CD4-positive, alpha-beta T cell (primary cell): Measurements from ENCODE around the gene AUTS2. TPM values are rescaled to one million over a fixed set of nuclear protein-coding genes. Genes with fewer than 3 reads are reported as not detected.

Experiments
- ATAC-seq: fragments of 200-7000 bp; cut with Tn5 transposase; one replicate; pipeline ENCODE4 v1.10.0; 2022; ENCODE audit warnings: mild to moderate bottlenecking; ENCODE audit not compliant: poor library complexity
- CTCF ChIA-PET: fragments of 350-600 bp; sonication (Branson Sonifier 250); formaldehyde crosslinking; loops from one replicate; lab custom pipeline; 2021; ENCODE audit warnings: antibody characterized with exemption, inconsistent platforms; lab: Charles Lee
- POLR2A ChIA-PET: fragments of 350-600 bp; sonication (Branson Sonifier 250); formaldehyde crosslinking; loops from one replicate; lab custom pipeline; 2021; ENCODE audit warnings: antibody characterized with exemption, inconsistent platforms; lab: Charles Lee
- DNase-seq, 14 experiments: peaks; one replicate each; pipeline ENCODE4 v3.0.0-alpha.2; 2013 to 2020; ENCODE audit warnings: mixed read lengths in 2 of 14
- H3K27ac ChIP-seq, 2 donors: one replicate each; pipeline versions ENCODE4 v1.5.1 to v1.7.0; 2013; ENCODE audit warnings: low read length in 2 of 2, low read depth in 1 of 2, mild to moderate bottlenecking in 1 of 2
- H3K27me3 ChIP-seq, 2 experiments: 1 replicate in 1 of 2; 2 replicates in 1 of 2; pipeline versions ENCODE4 v1.6.1 to v1.7.0; 2013; ENCODE audit warnings: low read length in 2 of 2, control low read depth in 1 of 2, mild to moderate bottlenecking in 1 of 2, moderate library complexity in 1 of 2; ENCODE audit not compliant: insufficient read depth in 2 of 2, control insufficient read depth in 1 of 2
- H3K36me3 ChIP-seq: one replicate; pipeline ENCODE4 v1.6.1; 2013; ENCODE audit warnings: low read length, control low read depth; ENCODE audit not compliant: insufficient read depth
- H3K4me1 ChIP-seq: one replicate; pipeline ENCODE4 v1.6.1; 2013; ENCODE audit warnings: low read length, control low read depth; ENCODE audit not compliant: insufficient read depth
- H3K4me3 ChIP-seq: one replicate; pipeline ENCODE4 v1.5.1; 2013; ENCODE audit warnings: mild to moderate bottlenecking, low read length, moderate library complexity
- H3K9me3 ChIP-seq, 2 experiments: 1 replicate in 1 of 2; 2 replicates in 1 of 2; pipeline versions ENCODE4 v1.6.1 to v1.7.0; 2013; ENCODE audit warnings: low read length in 2 of 2, mild to moderate bottlenecking in 2 of 2, control low read depth in 1 of 2, moderate library complexity in 1 of 2; ENCODE audit not compliant: control insufficient read depth in 1 of 2, insufficient read depth in 1 of 2
- H3K27ac Mint-ChIP-seq: one replicate; pipeline ENCODE4 v1.8.0; 2020; ENCODE audit warnings: mixed read lengths
- H3K27me3 Mint-ChIP-seq: one replicate; pipeline ENCODE4 v1.8.0; 2021; ENCODE audit warnings: mixed read lengths
- H3K36me3 Mint-ChIP-seq: one replicate; pipeline ENCODE4 v1.8.0; 2021; ENCODE audit warnings: low read depth, mixed read lengths
- H3K4me1 Mint-ChIP-seq: one replicate; pipeline ENCODE4 v1.8.0; 2021; ENCODE audit warnings: low read depth, mixed read lengths
- H3K4me3 Mint-ChIP-seq: one replicate; pipeline ENCODE4 v1.8.0; 2020; ENCODE audit warnings: mild to moderate bottlenecking, mixed read lengths
- H3K9me3 Mint-ChIP-seq: one replicate; pipeline ENCODE4 v1.8.0; 2020; ENCODE audit warnings: mixed read lengths
- intact Hi-C, 2 experiments: fragments of 100-400 bp; cut with DNase I in 1 of 2; cut with micrococcal nuclease in 1 of 2; formaldehyde crosslinking; loops; one replicate each; pipeline versions ENCODE4 v1.15.1 to v1.9.0; 2023 to 2025; cut with DNase I, micrococcal nuclease
- total RNA-seq, 174 experiments: library from RNA in 2 of 174; stranded (reverse) in 2 of 174; gene quantifications; one replicate each; pipeline ENCODE4 v1.2.3 and lab custom pipeline; 2021 to 2026
- TF ChIP-seq, protein P1 (sequence below): fragments of 200-600 bp; IDR thresholded peaks from one replicate; pipeline ENCODE4 v1.8.0; 2022; ENCODE audit warnings: antibody characterized with exemption, mild to moderate bottlenecking

AUTS2 gene
- total RNA-seq, 2 experiments from 2014 or later, result 43.6 to 47.6 TPM

DNA sequence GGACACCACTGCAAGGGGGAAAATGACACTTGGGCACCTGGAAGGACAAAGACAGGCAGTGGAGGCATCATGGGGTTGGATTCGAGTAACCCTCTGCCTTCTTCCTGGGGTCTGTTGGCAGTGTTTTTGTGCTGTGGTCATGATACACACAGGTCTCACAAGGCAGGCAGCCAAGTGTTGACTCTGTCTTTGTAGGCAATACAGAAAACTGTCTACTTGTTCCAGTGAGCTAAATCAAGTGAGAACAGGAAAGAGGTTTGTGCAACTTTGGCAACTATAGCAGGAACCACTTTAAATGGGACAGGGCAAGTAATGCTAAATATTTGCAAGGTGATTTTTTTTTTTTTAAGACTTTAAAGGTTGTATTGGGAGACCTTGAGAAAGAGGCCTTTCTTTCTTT lies 955.1 kb downstream of the AUTS2 start:
- ChIA-PET POLR2A (no interaction called here), CTCF (interaction anchor here (0.7 kb wide), 1 partner anchor 12 kb away, joined by 3 read pairs; no protein-coding TSS in a partner anchor)
- TF ChIP-seq, protein P1, sequence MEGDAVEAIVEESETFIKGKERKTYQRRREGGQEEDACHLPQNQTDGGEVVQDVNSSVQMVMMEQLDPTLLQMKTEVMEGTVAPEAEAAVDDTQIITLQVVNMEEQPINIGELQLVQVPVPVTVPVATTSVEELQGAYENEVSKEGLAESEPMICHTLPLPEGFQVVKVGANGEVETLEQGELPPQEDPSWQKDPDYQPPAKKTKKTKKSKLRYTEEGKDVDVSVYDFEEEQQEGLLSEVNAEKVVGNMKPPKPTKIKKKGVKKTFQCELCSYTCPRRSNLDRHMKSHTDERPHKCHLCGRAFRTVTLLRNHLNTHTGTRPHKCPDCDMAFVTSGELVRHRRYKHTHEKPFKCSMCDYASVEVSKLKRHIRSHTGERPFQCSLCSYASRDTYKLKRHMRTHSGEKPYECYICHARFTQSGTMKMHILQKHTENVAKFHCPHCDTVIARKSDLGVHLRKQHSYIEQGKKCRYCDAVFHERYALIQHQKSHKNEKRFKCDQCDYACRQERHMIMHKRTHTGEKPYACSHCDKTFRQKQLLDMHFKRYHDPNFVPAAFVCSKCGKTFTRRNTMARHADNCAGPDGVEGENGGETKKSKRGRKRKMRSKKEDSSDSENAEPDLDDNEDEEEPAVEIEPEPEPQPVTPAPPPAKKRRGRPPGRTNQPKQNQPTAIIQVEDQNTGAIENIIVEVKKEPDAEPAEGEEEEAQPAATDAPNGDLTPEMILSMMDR, result no peak
- no peaks in the 10 kb centered on the region for H3K27me3 ChIP-seq
- H3K36me3 ChIP-seq, result no peaks in the 10 kb centered on the region
- H3K27me3 Mint-ChIP-seq, result no peaks in the 10 kb centered on the region
- no peak overlapping the region for H3K4me3 ChIP-seq
- no peak overlapping the region for H3K4me3 Mint-ChIP-seq
- H3K4me1 ChIP-seq, result no peaks in the 10 kb centered on the region
- intact Hi-C loops, result no loop called here
- H3K4me1 Mint-ChIP-seq, result no peaks in the 10 kb centered on the region
- no peak overlapping the region for H3K27ac ChIP-seq
- H3K27ac Mint-ChIP-seq, result no peak overlapping the region
- DNase-seq, result no peak
- peaks cover 3% of the 10 kb centered on the region for H3K9me3 Mint-ChIP-seq
- no peak for ATAC-seq
- peaks cover 0 to 8% of the 10 kb centered on the region in 2 experiments for H3K9me3 ChIP-seq
- H3K36me3 Mint-ChIP-seq, result no peaks in the 10 kb centered on the region

DNA sequence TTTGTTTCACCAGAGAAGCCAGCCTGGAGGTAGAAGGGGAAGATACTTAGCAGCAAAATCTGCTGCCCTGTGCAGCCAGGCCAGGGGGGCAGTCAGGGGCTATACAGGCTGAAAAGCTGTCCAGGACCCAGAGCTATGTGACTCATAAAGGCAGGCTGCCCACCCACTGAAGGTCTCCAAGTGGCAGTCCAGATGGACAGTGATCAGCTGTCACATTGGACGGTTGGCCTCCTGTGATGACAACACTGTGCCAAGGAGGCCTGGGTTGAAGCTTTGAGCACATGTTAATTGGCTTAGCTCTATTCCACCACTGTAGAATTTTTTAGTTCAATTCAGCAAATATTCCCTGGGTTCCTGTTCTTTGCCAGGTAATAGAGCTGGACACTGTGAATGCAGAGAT lies 956.4 kb downstream of the AUTS2 start:
- H3K36me3 Mint-ChIP-seq, result no peaks in the 10 kb centered on the region
- no peaks in the 10 kb centered on the region for H3K4me1 ChIP-seq
- no peaks in the 10 kb centered on the region for H3K27me3 Mint-ChIP-seq
- H3K9me3 Mint-ChIP-seq, result peaks cover 3% of the 10 kb centered on the region
- no peak overlapping the region for H3K4me3 ChIP-seq
- ChIA-PET CTCF (no interaction called here), POLR2A (interaction anchor here (1.0 kb wide), 1 partner anchor 22 kb away, joined by 4 read pairs; no protein-coding TSS in a partner anchor)
- H3K27ac ChIP-seq, result no peak overlapping the region
- ATAC-seq (no peak), DNase-seq (no peak)
- H3K4me3 Mint-ChIP-seq, result no peak overlapping the region
- TF ChIP-seq, protein P1, result no peak
- peaks cover 0 to 8% of the 10 kb centered on the region in 2 experiments for H3K9me3 ChIP-seq
- H3K4me1 Mint-ChIP-seq, result no peaks in the 10 kb centered on the region
- H3K27ac Mint-ChIP-seq, result no peak overlapping the region
- no peaks in the 10 kb centered on the region for H3K36me3 ChIP-seq
- no peaks in the 10 kb centered on the region for H3K27me3 ChIP-seq
- intact Hi-C loops, result no loop called here

DNA sequence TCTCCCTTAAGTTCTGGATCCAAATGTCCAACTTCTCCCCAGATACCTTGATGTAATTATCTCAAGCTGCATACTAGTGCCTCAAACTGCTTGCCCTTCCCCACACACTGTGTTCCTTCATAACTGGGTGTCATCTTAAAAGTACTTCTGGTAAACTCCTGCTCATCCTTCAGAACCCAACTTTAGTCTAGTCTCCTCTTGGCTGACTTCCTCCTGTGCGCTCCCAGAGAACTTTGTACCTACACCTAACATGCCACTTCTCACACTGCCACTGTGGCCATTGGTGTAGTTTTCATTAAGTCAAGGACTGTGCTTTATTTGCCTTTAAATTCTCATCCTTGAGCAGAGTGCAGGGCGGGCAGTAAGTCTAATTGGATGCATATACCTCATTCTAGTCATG lies 958.5 kb downstream of the AUTS2 start:
- Mint-ChIP-seq H3K27ac (no peak overlapping the region), H3K4me1 (no peaks in the 10 kb centered on the region), H3K27me3 (no peaks in the 10 kb centered on the region), H3K4me3 (no peak overlapping the region), H3K36me3 (no peaks in the 10 kb centered on the region), H3K9me3 (peaks cover 4% of the 10 kb centered on the region)
- ChIA-PET CTCF (no interaction called here), POLR2A (no interaction called here)
- ATAC-seq, result no peak
- H3K4me3 ChIP-seq, result no peak overlapping the region
- intact Hi-C loops, result no loop called here
- H3K4me1 ChIP-seq, result no peaks in the 10 kb centered on the region
- no peaks in the 10 kb centered on the region for H3K27me3 ChIP-seq
- H3K36me3 ChIP-seq, result no peaks in the 10 kb centered on the region
- TF ChIP-seq, protein P1, result no peak
- H3K9me3 ChIP-seq, result peaks cover 0 to 8% of the 10 kb centered on the region in 2 experiments
- H3K27ac ChIP-seq, result no peak overlapping the region
- DNase-seq, result no peak
